GM19395 (cell line): ENCODE measurements around the gene AKT1.
"Not testable (repeated sequence)": the region's sequence is repeated elsewhere in the genome, so short reads cannot be mapped to it uniquely, and the experiment has no call there.

Source experiments
- ATAC-seq: cut with Tn5 transposase; IDR thresholded peaks from one replicate; pipeline ENCODE4 v1.9.1; 2021; ENCODE audit warnings: mild to moderate bottlenecking, moderate library complexity; ENCODE audit not compliant: unreplicated experiment

Gene AKT1

DNA sequence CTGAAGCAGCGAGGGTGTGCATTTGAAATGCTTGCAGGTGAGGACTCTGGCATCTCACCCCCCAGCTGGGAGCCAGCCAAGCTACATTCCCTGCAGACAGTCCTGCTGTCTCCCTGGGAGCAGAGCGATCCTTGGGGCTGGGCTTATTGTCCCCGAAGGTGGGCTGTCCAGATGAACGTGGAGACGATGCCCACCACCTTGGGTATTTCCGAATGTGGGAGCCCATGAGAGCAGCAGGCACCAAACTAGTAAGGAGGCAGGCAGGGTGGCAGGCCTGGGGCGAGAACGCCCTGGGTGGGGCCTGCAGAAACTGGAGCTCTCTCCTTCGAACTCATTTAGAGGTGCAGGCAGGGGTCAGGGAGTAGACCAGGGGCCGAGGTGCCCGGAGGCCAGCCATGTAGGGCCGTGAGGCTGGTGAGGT is 23.8 kb upstream of the AKT1 start:
- ATAC-seq: no peak

DNA sequence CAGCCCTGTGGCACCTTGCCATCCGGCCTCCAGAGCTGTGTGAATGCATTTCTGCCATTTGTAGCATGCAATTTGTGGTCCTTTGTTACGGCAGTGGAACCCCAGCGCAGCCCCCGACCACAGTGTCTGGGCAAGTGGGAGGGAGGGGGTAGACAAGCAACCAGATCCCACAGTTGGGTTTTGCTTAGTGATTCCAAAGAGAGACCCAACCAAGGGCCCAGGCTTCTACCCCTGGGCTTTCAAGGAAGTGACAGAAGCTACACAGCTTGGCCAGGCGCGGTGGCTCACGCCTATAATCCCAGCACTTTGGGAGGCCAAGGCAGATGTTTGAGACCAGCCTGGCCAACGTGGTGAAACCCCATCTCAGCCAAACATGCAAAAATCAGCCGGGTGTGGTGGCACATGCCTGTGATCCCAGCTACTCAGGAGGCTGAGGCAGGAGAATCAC is 23.2 kb upstream of the AKT1 start:
- no peak for ATAC-seq

DNA sequence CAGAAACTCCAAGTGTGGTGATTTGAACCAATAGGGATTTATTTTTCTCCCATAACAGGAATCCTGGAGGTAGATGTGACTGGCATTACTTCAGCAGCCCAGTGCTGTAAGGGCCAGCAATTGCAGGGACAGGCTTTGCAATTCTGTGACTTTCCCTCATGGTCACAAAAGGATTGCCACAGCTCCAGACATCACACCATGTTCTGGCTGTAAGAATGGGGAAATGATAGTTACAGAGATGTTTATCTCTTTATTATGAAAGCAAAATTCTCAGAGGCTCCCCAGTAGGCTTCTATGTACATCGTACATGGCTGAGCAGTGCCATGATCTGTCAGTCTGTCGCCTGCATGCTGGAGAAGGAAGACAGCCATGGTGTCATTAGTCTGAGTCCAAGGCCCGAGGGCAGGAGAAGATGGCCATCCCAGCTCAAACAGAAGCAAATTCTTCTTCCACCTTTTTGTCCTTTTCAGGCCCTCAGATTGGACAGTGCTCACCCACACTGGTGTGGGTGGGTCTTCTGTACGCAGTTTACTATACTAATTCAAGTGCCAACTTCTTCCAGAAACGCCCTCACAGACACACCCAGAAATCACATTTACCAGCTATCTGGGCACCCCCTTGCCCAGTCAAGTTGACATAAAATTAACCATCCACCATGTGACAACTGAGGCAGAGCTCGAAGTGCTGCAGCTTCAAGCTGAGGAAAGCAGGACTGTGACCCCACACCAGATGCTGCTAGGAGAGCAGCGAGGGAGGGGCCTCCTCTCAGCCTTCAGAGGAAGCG is 22.6 kb upstream of the AKT1 start:
- no peak for ATAC-seq

DNA sequence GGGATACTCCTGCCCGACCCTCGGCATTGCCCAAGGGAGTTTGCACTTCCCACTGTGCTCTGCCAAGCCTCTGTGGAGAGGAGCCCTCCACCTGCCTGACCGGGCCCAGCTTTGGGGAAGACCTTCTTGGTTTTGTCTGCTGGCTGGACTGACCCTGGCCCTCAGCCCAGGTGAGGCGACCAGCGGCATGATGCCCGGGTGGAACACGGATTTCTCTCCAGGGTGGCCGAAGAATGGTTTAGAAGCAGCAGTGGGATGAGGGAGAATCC is 21.0 kb upstream of the AKT1 start:
- peak; percentile 11 for ATAC-seq

DNA sequence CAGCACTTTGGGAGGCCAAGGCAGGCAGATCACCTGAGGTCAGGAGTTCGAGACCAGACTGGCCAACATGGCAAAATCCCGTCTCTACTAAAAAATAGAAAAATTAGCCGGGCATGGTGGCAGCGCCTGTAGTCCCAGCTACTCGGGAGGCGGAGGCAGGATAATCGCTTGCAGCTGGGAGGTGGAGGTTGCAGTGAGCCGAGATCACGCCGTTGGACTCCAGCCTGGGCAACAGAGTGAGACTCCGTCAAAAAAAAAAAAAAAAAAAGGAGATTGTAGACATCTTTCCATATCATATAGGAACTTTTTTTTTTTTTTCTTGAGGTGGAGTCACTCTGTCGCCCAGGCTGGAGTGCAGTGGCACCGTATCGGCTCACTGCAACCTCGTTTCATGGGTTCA is 19.2 kb upstream of the AKT1 start:
- ATAC-seq: not testable (repeated sequence)

DNA sequence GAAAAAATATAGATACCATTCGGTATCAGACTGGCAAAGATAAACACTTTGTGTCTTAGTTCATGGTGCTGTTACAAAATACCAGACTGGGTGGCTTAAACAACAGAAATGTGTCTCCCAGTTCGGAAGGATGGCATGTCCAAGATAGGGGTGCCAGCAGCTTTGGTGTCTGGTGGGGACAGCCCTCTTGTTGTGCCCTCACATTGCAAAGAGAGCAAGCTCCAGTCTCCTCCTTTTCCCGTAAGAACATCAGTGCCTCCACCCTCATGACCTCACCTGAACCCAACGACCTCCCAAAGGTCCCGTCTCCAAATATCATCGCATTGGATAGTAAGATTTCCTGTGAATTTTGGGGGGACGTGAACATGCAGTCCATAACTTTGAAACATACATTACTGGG is 17.7 kb upstream of the AKT1 start:
- ATAC-seq: no peak

DNA sequence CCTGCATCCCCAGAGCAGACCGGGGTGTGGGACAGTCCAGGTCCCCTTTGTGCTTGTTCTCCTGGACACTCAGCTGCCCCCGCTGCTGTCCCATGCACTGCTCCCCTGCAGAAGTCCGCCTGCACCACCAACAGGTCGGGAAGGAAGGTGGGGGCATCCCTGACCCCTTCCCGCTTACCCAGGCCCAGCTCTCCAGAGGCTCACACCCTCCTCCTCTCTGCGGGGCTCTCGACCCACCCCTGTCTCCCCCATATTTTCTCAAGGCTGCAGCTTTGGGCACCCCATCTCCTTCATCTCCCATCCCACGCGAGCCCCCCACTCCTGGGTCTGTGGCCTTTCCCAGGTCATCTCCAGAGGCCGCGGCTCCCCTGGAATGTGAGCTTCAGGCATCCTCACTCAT is 14.8 kb upstream of the AKT1 start:
- ATAC-seq: no peak

DNA sequence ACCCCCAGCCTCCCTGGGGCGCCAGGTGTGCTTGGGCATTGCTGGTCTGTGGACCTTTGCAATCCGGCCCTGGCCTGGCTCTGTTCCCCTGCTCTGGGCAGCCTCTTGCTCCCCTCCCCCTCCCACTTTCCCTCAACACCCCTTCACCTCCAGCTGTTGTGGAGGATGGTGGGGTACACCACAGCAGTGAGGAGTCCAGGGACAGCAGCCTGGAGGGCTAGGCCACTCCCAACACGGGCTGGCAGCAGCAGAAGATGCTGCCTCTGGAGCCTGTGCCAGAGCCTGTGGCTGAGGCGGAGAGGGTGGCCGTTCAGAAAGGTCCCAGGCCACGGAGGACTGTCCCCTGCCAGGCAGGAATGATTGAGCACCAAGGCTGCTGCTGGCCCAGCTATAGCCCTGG is 12.9 kb upstream of the AKT1 start:
- no peak for ATAC-seq

DNA sequence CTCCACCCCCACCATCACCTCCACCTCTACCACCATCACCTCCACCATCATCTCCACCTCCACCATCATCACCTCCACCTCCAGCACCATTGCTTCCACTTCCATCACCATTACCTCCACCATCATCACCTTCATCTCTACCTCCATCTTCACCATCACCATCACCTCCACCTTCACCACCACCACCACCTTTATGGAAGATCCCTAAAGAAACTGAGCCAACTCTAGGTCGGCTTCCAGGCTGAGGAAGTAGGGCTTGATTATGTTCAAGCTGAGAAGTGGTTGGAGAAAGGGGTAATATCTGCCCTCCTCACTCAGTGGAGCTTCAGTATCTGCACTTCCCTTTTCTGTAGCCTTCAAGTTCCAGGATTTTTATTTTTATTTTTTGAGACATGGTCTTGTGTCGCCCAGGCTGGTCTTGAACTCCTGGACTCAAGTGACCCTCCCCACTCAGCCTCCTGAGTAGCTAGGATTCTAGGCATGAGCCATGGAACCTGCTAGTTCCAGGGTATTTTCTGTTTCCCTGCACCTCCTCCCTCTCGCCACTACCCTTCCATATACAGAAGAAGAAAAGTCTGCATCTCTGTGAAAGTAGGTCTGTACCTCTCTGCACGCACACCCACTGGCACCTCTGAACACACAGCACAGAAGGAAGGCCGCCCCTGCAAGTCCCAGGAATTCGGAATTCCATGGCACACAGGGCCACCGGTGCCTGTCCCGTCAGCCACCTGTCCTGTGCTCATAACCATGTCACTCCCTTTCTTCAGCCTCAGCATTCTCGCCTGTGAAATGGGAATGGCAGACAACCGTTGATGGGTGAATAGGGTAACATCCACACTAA is 11.3 kb upstream of the AKT1 start:
- no peak for ATAC-seq

DNA sequence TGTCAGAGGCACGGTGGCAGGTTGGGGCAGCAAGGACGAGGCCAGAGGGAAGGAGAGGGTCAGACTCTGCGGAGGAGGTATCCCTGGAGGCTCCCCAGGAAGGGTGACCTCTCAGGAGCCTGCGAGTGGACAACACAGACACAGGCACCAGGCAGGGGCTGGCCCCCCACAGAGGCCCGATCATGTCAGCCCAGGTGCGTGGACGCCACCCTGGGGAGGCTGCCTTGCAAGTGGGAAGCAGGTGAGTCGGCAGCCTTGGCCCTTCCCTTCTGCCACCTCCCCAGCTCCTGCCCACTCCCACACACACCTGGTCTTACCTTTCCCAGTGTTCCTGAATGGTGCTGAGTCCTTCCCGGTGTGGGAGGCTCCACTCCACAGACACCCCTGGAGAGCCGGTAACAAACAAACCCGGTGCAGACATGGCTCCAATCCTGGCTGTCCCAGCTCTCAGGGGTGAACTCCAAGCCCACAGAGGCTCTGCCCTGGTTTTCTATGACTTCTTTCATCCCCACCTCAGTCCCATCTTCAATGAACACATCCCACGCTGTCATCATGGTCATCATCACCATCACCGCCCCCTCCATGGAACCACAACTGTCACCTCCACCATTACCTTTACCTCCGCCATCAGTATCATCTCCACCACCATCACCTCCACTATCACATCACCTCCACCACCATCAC is 10.5 kb upstream of the AKT1 start:
- ATAC-seq: no peak

DNA sequence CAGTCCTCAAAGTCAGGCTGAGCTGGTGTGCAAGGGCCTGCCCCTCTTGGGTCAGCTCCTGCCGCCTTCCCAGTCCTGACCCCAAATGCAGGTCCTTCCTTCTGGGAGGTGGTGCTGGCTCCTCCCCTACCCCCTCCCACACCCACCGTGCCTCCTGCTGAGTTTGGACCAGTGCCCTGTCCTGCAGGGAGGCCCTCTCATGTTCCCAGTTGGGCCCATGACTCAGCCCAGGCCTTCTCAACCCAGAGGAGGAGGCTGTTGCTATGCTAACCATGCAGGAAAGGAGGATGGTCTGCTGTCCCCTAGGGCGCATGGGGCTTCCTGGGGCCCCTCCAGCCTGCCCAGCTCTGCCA is 9.8 kb upstream of the AKT1 start:
- no peak for ATAC-seq

DNA sequence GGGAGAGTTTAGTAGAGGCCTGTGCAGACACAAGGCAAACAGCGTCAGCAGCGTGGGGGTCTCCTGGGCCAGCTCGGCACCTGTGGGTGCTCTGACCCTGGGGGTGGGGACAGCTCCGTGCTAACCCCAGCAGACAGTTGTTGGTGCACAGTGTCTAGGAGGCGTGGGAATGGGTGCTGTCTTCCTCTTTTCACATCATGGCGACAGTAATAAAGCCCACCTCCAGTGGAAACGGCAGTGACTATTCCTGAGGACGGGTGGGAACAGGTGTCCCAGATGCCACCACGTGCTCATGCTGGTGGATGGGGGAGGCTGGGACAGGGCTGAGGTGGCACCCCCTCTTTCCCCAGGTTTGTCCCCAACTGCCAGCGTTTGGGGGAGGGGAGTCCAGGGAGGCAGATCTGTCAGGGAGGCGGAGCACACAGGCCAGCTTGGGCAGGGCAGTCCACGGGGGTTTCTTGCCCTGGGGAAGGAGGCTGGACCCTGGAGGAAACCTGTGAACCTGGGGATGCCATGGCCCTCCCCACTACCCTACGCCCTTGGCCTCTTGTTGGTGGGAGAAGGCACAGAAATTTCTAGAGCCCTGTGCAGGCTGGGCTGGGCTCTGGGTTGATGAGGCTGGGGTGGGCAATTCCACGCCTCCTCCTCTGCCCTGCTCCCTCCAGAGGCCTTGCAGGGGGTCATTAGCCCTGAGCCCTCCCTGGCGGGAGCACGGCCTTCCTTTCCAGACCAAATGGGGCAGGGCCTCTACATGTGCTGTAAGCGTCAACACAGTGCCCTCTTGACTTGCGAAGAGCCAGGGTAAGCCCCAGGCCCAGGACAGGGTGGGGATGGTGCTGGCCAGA is 9.2 kb upstream of the AKT1 start:
- ATAC-seq: no peak

DNA sequence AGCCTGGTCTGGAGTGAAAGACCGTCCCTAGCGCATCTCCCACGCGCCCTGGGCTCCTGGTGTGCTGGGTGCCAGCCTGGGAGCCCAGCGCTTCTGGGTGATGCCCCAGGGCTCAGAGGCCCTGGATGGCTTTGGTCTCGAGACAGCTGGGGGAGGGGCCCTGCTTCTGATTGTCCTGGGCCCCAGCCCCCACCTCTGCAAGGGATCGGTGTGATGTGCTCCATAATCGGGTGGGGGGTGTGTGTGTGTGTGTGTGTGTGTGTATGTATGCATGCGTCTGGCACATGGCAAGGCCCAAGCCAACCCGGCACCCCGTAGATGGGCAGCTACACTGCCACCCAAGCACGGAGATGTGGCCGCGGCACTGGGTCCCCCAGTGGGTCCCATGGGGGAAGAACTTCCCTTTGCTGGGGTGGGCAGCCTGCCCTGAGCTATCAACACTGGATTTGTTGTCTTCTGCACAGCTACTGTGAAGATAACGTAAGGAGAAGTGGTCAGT is 8.4 kb upstream of the AKT1 start:
- ATAC-seq: no peak

DNA sequence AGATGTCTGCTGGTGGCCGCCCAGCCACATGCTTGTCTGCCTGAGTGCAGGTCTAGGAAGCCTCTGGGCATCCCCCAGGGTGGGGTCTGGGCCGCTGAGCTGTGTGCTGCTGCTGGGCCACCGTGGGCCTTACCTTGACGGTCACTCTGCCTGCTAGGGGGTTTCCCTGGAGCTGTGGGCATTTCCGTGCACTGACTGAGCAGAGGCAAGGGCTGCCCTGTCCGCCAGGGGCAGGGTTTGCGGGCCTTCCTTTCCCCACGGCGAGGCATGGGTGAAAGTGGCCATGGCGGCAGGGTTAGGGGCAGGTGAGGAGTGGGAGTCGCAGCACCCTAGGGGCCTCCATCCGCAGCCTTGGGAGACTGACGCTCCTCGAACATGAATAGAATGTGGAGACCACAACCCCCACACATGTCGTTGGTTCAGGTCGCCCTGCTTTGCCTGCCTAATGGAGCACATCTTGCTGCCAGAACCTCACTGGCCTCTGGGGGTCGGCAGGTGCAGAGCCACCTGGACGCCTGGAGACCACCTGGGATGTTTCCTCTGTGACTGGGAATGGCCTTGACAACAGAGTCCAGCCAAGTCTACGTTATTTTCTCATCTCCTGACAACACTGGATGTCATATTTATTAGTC is 7.8 kb upstream of the AKT1 start:
- ATAC-seq: no peak

DNA sequence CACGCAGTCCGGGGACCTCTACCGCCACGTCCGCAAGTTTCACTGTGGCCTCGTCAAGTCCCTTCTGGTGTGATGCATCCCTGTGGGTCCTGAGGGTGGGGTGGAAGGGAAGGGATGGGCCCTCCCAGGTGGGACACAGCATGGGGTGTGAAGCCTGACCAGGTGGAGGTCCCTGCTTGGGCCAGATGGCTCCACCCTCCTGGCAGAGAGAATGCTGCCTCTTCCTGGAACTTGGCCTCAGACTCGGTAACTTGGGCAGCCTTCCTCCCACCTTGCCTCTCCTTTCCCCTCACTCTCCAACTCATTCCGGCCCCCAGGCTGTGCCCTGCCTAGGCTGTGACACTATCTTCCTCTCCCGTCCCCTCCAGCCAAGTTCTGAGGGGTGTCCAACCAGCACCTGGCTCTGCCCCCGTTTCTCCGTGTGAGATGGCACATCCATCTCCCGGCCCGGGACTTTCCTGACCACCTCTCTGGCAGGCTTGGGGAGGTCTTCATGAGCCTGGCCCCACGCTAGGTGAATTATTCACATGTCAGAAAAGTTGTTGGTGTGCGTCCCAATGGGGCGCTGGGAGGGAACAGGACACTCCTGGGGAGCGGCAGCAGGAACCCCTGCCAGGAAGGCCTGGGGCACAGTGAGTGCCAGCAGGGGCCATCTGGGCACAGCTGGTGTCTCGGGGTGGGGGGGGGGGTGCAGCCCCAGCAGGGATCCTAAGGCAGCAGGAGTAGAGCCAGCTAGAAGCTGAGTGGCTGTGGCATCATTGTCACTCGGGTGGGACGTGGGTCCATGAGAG is 7.0 kb upstream of the AKT1 start:
- ATAC-seq: no peak

DNA sequence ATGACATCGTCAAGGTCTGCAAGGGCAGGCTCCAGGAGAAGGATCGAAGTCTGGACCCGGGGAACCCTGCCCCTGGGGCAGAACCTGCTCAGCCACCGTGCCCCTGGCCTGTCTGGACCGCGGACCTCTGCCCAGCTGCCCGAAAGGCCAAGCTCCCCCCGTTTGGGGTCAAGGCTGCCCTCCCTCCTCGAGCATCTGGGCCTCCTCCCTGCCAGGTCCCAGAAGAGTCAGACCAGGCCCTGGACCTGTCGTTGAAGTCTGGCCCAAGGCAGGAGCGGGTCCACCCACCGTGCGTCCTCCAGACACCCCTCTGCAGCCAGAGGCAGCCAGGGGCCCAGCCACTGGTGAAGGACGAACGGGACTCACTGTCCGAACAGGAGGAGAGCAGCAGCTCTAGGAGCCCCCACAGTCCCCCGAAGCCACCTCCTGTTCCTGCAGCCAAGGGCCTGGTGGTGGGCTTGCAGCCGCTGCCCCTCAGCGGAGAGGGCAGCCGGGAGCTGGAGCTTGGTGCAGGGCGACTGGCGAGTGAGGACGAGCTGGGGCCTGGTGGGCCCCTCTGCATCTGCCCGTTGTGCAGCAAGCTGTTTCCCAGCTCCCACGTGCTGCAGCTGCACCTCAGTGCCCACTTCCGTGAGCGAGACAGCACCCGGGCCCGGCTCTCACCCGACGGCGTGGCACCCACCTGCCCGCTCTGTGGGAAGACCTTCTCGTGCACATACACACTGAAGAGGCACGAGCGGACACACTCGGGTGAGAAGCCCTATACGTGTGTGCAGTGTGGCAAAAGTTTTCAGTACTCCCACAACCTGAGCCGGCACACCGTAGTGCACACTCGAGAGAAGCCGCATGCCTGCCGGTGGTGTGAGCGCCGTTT is 6.2 kb upstream of the AKT1 start:
- no peak for ATAC-seq

DNA sequence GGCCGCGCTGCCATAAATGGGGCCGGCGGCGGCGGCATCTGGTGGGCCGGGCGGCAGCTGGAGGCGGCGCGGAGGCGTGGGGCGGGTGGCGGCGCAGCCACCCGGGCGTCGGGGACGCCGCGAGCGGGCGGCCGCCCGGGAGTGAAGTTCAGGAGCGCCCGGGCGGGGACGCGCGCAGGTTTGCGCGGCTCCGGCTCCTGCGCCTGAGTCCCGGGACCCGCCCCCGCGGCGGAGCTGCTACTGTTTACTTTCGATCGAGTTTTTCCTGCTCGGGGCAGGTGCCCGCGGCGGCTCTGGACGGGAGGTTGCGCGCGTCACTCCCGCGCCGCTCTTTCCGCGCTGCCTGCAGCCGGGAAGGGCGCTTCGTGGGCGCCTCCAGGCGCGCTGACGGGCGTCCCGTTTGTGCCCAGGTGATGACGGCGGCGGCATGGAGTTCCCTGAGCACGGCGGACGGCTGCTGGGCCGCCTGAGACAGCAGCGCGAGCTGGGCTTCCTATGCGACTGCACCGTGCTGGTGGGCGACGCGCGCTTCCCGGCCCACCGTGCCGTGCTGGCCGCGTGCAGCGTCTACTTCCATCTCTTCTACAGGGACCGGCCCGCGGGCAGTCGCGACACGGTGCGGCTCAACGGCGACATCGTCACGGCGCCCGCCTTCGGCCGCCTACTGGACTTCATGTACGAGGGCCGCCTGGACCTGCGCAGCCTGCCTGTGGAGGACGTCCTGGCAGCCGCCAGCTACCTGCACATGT is 5.4 kb upstream of the AKT1 start, which contains the start of gene ZBTB42:
ZBTB42 (plus strand) TSS at position 331 of the 749 bp plus-strand sequence; CDS start at position 428, 97 bp downstream.
- peak; percentile 45 for ATAC-seq
